K562 (cell line): ENCODE data around the gene SDCBP2. TPM values are rescaled to one million over a fixed set of nuclear protein-coding genes. Genes with fewer than 3 reads are reported as not detected.

Experiments used
- ATAC-seq: fragments of 200-7000 bp; cut with Tn5 transposase; 3 replicates; pipeline ENCODE4 v1.9.1; 2020; ENCODE audit warnings: moderate library complexity
- BruUV-seq: library from RNA; stranded (reverse); fragments of 400-500 nt; replicated peaks from 2 replicates; lab custom pipeline; 2021; lab: Mats Ljungman, UMichigan
- CTCF ChIA-PET: fragments of 300-600 bp; formaldehyde crosslinking; extraction: SDS; loops from one replicate; lab custom pipeline; 2021; ENCODE audit warnings: low intra/inter-chr PET ratio; lab: Yijun Ruan, JAX
- POLR2A ChIA-PET: fragments of 300-600, 350-650 bp; sonication (Branson Sonifier 250); formaldehyde crosslinking; extraction: SDS; loops from one replicate; lab custom pipeline; 2021; ENCODE audit warnings: antibody characterized with exemption, inconsistent platforms; lab: Yijun Ruan, JAX
- DNase-seq, 4 experiments: peaks; one replicate each; pipeline versions ENCODE4 v3.0.0 to v3.0.0-alpha.2; 2011 to 2018; ENCODE audit warnings: low spot score in 3 of 4, mixed read lengths in 3 of 4; ENCODE audit errors: extremely low read depth in 1 of 4
- FAIRE-seq: peaks from 2 replicates; lab custom pipeline; 2011; peaks lifted over from hg19 to GRCh38; lab: Jason Lieb, UNC
- H2AFZ ChIP-seq: 2 replicates; pipeline ENCODE4 v1.6.0; 2011; ENCODE audit warnings: low read depth, low read length, control low read depth, inconsistent platforms
- H3K27ac ChIP-seq: fragments of 200-600 bp; 3 replicates; pipeline ENCODE4 v1.8.0; 2011; ENCODE audit warnings: low read depth, mild to moderate bottlenecking, control low read depth, inconsistent platforms, low read length, moderate library complexity, mixed read lengths; ENCODE audit errors: extremely low read depth
- H3K27me3 ChIP-seq, 2 experiments: fragments of 300-600 bp in 1 of 2; 2 replicates in 1 of 2; 3 replicates in 1 of 2; pipeline versions ENCODE4 v1.6.0 to v1.8.0; 2011; ENCODE audit warnings: inconsistent platforms in 2 of 2, low read length in 2 of 2, mild to moderate bottlenecking in 1 of 2, mixed read lengths in 1 of 2, moderate library complexity in 1 of 2; ENCODE audit not compliant: control insufficient read depth in 2 of 2, insufficient read depth in 2 of 2
- H3K36me3 ChIP-seq: fragments of 300-600 bp; 3 replicates; pipeline ENCODE4 v1.8.0; 2011; ENCODE audit warnings: mild to moderate bottlenecking, low read length, inconsistent platforms; ENCODE audit not compliant: control insufficient read depth, insufficient read depth
- H3K4me1 ChIP-seq, 2 experiments: fragments of 200-600 bp in 1 of 2; replicated peaks in 1 of 2; 2 replicates in 1 of 2; 3 replicates in 1 of 2; pipeline versions ENCODE4 v1.5.1 to v1.8.0; 2011; ENCODE audit warnings: inconsistent platforms in 2 of 2, low read length in 2 of 2, mild to moderate bottlenecking in 1 of 2, mixed read lengths in 1 of 2, moderate library complexity in 1 of 2; ENCODE audit not compliant: control insufficient read depth in 2 of 2, insufficient read depth in 2 of 2
- H3K4me2 ChIP-seq: 2 replicates; pipeline ENCODE4 v1.6.1; 2011; ENCODE audit warnings: low read length, control low read depth, inconsistent platforms, mixed read lengths; ENCODE audit not compliant: insufficient read depth
- H3K4me3 ChIP-seq: fragments of 200-600 bp; sonication (generic), shearing (Covaris generic); 2 replicates; pipeline ENCODE4 v1.5.1; 2016; ENCODE audit warnings: control low read depth, inconsistent platforms
- H3K79me2 ChIP-seq: fragments of 200-600 bp; 3 replicates; pipeline ENCODE4 v1.8.0; 2011; ENCODE audit warnings: low read length, inconsistent platforms; ENCODE audit not compliant: control insufficient read depth, insufficient read depth
- H3K9ac ChIP-seq, 2 experiments: 2 replicates each; pipeline versions ENCODE4 v1.6.0 to v1.6.1; 2011; ENCODE audit warnings: low read depth in 2 of 2, low read length in 2 of 2, control low read depth in 1 of 2, inconsistent platforms in 1 of 2, mild to moderate bottlenecking in 1 of 2, mixed read lengths in 1 of 2; ENCODE audit not compliant: insufficient read depth in 1 of 2
- H3K9me1 ChIP-seq: one replicate; pipeline ENCODE4 v1.6.0; 2011; ENCODE audit warnings: inconsistent platforms, mild to moderate bottlenecking, low read length, moderate library complexity; ENCODE audit not compliant: control insufficient read depth, insufficient read depth
- H3K9me3 ChIP-seq: replicated peaks from 2 replicates; pipeline ENCODE4 v1.5.1; 2011; ENCODE audit warnings: low read depth, low read length, inconsistent platforms; ENCODE audit not compliant: control insufficient read depth, insufficient read depth
- H4K20me1 ChIP-seq: replicated peaks from 2 replicates; pipeline ENCODE4 v1.6.1; 2011; ENCODE audit warnings: low read length, inconsistent platforms, mixed read lengths; ENCODE audit not compliant: control insufficient read depth, insufficient read depth
- JUND ChIP-seq, 2 experiments: IDR thresholded peaks; 2 replicates in 1 of 2; 3 replicates in 1 of 2; pipeline ENCODE4 v1.6.1; 2011; ENCODE audit warnings: borderline replicate concordance in 2 of 2, low read depth in 2 of 2, low read length in 2 of 2, improper control_type of control experiment in 1 of 2, missing biosample characterization in 1 of 2, missing genetic modification characterization in 1 of 2, missing genetic modification reagents in 1 of 2
- KAT7 ChIP-seq: sonication (generic); formaldehyde crosslinking; IDR thresholded peaks from 2 replicates; pipeline ENCODE4 v1.8.0; 2022; ENCODE audit warnings: missing genetic modification reagents, mild to moderate bottlenecking, borderline replicate concordance
- MIER1 ChIP-seq: fragments of 450-650 bp; IDR thresholded peaks from 2 replicates; pipeline ENCODE4 v1.6.1; 2016; ENCODE audit warnings: antibody characterized with exemption, mild to moderate bottlenecking, low read depth
- NFE2L1 ChIP-seq: fragments of 450-650 bp; IDR thresholded peaks from 2 replicates; pipeline ENCODE4 v1.6.1; 2016; ENCODE audit warnings: missing genetic modification characterization, low read depth, mild to moderate bottlenecking, missing compliant biosample characterization, moderate library complexity, borderline replicate concordance
- PRPF4 ChIP-seq: fragments of 200-400 bp; formaldehyde crosslinking; IDR thresholded peaks from one replicate; pipeline ENCODE4 v1.6.1; 2017; ENCODE audit warnings: low read length, low read depth, mild to moderate bottlenecking; ENCODE audit not compliant: insufficient read depth, poor library complexity, severe bottlenecking
- RBM22 ChIP-seq: fragments of 200-400 bp; formaldehyde crosslinking; IDR thresholded peaks from 2 replicates; pipeline ENCODE4 v1.6.1; 2018; ENCODE audit warnings: low read length, low read depth; ENCODE audit not compliant: poor library complexity, severe bottlenecking
- SMARCE1 ChIP-seq: fragments of 450-650 bp; IDR thresholded peaks from 2 replicates; pipeline ENCODE4 v1.7.1; 2016; ENCODE audit warnings: mild to moderate bottlenecking
- SRSF7 ChIP-seq: fragments of 200-400 bp; formaldehyde crosslinking; optimal IDR thresholded peaks from 2 replicates; pipeline ENCODE3; 2017; ENCODE audit warnings: mild to moderate bottlenecking, low read depth, low read length
- SRSF9 ChIP-seq: fragments of 200-400 bp; formaldehyde crosslinking; IDR thresholded peaks from 2 replicates; pipeline ENCODE4 v1.6.1; 2017; ENCODE audit warnings: low read depth, low read length, borderline replicate concordance
- TBL1XR1 ChIP-seq, 2 experiments: IDR thresholded peaks; 2 replicates each; pipeline ENCODE4 v1.6.1; 2012; ENCODE audit warnings: improper control_type of control experiment in 2 of 2, low read length in 2 of 2, mild to moderate bottlenecking in 1 of 2
- TFAP4 ChIP-seq: sonication (generic); formaldehyde crosslinking; IDR thresholded peaks from 2 replicates; pipeline ENCODE4 v1.8.0; 2022; ENCODE audit warnings: missing genetic modification reagents, mild to moderate bottlenecking, moderate library complexity, borderline replicate concordance
- U2AF2 ChIP-seq: fragments of 200-400 bp; formaldehyde crosslinking; optimal IDR thresholded peaks from 2 replicates; pipeline ENCODE3; 2017; ENCODE audit warnings: low read depth, mild to moderate bottlenecking, low read length
- ZEB2 ChIP-seq: fragments of 450-650 bp; IDR thresholded peaks from 2 replicates; pipeline ENCODE4 v1.6.1; 2016
- ZFX ChIP-seq: sonication (generic); formaldehyde crosslinking; IDR thresholded peaks from 2 replicates; pipeline ENCODE4 v1.8.0; 2022; ENCODE audit warnings: mild to moderate bottlenecking, missing genetic modification reagents, moderate library complexity
- ZNF12 ChIP-seq: sonication (generic); formaldehyde crosslinking; IDR thresholded peaks from 2 replicates; pipeline ENCODE4 v1.4.0; 2020; ENCODE audit warnings: mild to moderate bottlenecking, missing genetic modification reagents
- ZNF212 ChIP-seq: fragments of 450-650 bp; formaldehyde crosslinking; IDR thresholded peaks from 2 replicates; pipeline ENCODE4 v1.4.0; 2020; ENCODE audit warnings: mild to moderate bottlenecking
- ZNF224 ChIP-seq: sonication (generic); formaldehyde crosslinking; IDR thresholded peaks from 2 replicates; pipeline ENCODE4 v1.8.0; 2022; ENCODE audit warnings: mild to moderate bottlenecking, missing genetic modification reagents
- ZNF232 ChIP-seq: sonication (generic); formaldehyde crosslinking; IDR thresholded peaks from 2 replicates; pipeline ENCODE4 v1.8.0; 2022; ENCODE audit warnings: mild to moderate bottlenecking, missing genetic modification reagents
- ZNF449 ChIP-seq: fragments of 250-450 bp; sonication (Bioruptor Pico); IDR thresholded peaks from 2 replicates; pipeline ENCODE4 v1.8.0; 2022; ENCODE audit warnings: moderate library complexity, mild to moderate bottlenecking, inconsistent platforms
- ZNF655 ChIP-seq: fragments of 250-450 bp; sonication (Bioruptor Pico); IDR thresholded peaks from 2 replicates; pipeline ENCODE4 v1.5.0; 2021
- WGBS: fragments of 100-300 bp; shearing (Covaris generic); methylation state at CpG from one replicate; pipeline ENCODE4 v1.1.6; 2016; ENCODE audit warnings: low coverage, mixed read lengths; ENCODE audit not compliant: insufficient coverage; ENCODE audit errors: missing lambda C conversion rate; 5-methylcytosine and 5-hydroxymethylcytosine counted together
- in situ Hi-C: fragments of 300-500 bp; cut with MboI; formaldehyde crosslinking; loops from 4 replicates; pipeline ENCODE4 v1.15.0; 2018; ENCODE audit warnings: inconsistent platforms, mixed read lengths
- intact Hi-C: fragments of 100-400 bp; cut with micrococcal nuclease; formaldehyde crosslinking; loops from 2 replicates; pipeline ENCODE4 v1.14.2; 2022
- polyA plus RNA-seq, 8 experiments: library from polyadenylated mRNA; depleted of rRNA in 4 of 8; stranded (reverse) in 5 of 8; unstranded in 3 of 8; fragments of >200 nt; fragmentation: Nextera tagmentation in 2 of 8; fragmentation: Illumina TruSeq in 1 of 8; extraction: Ambion mirVana in 2 of 8; extraction: Trizol in 1 of 8; gene quantifications; 2 replicates each; pipeline versions ENCODE4 v1.2.1 to v1.2.3, GENCODE V29; 2011 to 2014; ENCODE audit warnings: inconsistent platforms in 1 of 8, missing spikeins in 1 of 8
- total RNA-seq, 7 experiments: library from RNA; depleted of rRNA in 6 of 7; stranded (reverse); fragments of >200 nt in 6 of 7; fragmentation: Illumina TruSeq in 2 of 7; extraction: Trizol in 2 of 7; gene quantifications; 2 replicates each; pipeline versions ENCODE4 v1.2.1 to v1.2.3, GENCODE V29; 2011 to 2021; ENCODE audit warnings: low replicate concordance in 1 of 7

Gene SDCBP2
- total and polyA plus RNA-seq, 9 of the 15 experiments (the other 6 are each of a cell fraction or from before 2014, with no cell fraction given) = 0.06 to 1.2 (median 0.80) TPM

GRCh38 chr20:1334370-1334731 lies 5.4 kb upstream of the SDCBP2 start:
- Histone ChIP-seq H3K4me2 (no peak overlapping the region), H3K9ac (no peak overlapping the region), H3K27ac (no peak overlapping the region), H3K9me3 (no peaks in the 10 kb centered on the region), H3K36me3 (peaks cover 9% of the 10 kb centered on the region; the same call in 1 of the 3 replicates), H3K4me3 (no peak overlapping the region), H2AFZ (no peak overlapping the region), H3K79me2 (peaks cover 5% of the 10 kb centered on the region; the same call in 1 of the 3 replicates), H3K9me1 (no peaks in the 10 kb centered on the region), H3K27me3 (no peaks in the 10 kb centered on the region), H3K4me1 (peaks cover 4% of the 10 kb centered on the region in 2 experiments; a peak in 2 of 5 replicates), H4K20me1 (peaks cover 5% of the 10 kb centered on the region; the same call in 1 of the 2 replicates)
- no peak for TF ChIP-seq ZNF449 (CRISPR knock-in tag)
- TF ChIP-seq NFE2L1 = no peak
- TF ChIP-seq ZNF224 (CRISPR knock-in tag) = no peak
- no peak for TF ChIP-seq SRSF9
- TF ChIP-seq ZNF655 = no peak
- TF ChIP-seq KAT7 (CRISPR knock-in tag) = no peak
- TF ChIP-seq U2AF2 = no peak
- no peak for TF ChIP-seq TBL1XR1 (IDR thresholded peaks at IDR 0.05; ENCODE audit: low read length in 2 of 2)
- TF ChIP-seq SRSF7 = no peak
- TF ChIP-seq ZNF212 (CRISPR knock-in tag) = no peak
- no peak for TF ChIP-seq PRPF4
- no peak for TF ChIP-seq JUND (IDR thresholded peaks at IDR 0.05; ENCODE audit: borderline replicate concordance, low read depth, low read length)
- TF ChIP-seq JUND (tag; IDR thresholded peaks at IDR 0.05; ENCODE audit: borderline replicate concordance, low read depth, low read length) = no peak
- no peak for TF ChIP-seq ZNF12 (CRISPR knock-in tag)
- no peak for TF ChIP-seq ZFX (CRISPR knock-in tag)
- no peak for TF ChIP-seq MIER1
- no peak for TF ChIP-seq ZNF232 (CRISPR knock-in tag)
- no peak for TF ChIP-seq SMARCE1
- no peak for TF ChIP-seq RBM22
- no peak for TF ChIP-seq ZEB2
- no peak for TF ChIP-seq TFAP4 (CRISPR knock-in tag)
- FAIRE-seq (no peak), DNase-seq (no peak), ATAC-seq (no peak)
- in situ Hi-C loops (no loop called here), intact Hi-C loops (no loop called here)
- BruUV-seq = no TSS peak
- ChIA-PET POLR2A (interaction anchor here (0.8 kb wide), 1 partner anchor 8 kb away, joined by 4 read pairs; no protein-coding TSS in a partner anchor), CTCF (no interaction called here)
- 61% methylated on average over 3 of the region's 4 CpGs for WGBS
